A549 (cell line): ENCODE data around the gene RNGTT. TPM values are rescaled to one million over a fixed set of nuclear protein-coding genes. Genes with fewer than 3 reads are reported as not detected.

Experiments used
- ATAC-seq, 2 experiments: fragments of 200-7000 bp in 1 of 2; fragments of >200 bp in 1 of 2; cut with Nextera tagmentation in 1 of 2; cut with Tn5 transposase in 1 of 2; 3 replicates each; pipeline versions ENCODE4 v1.8.0 to v1.9.1; 2018 to 2020; ENCODE audit warnings: mild to moderate bottlenecking in 1 of 2, moderate library complexity in 1 of 2
- CTCF ChIA-PET: fragments of 300-600 bp; sonication (Branson Sonifier 250); formaldehyde crosslinking; extraction: SDS; loops from one replicate; lab custom pipeline; 2021; ENCODE audit warnings: antibody characterized with exemption, inconsistent platforms; lab: Yijun Ruan, JAX
- POLR2A ChIA-PET: fragments of 350-600 bp; formaldehyde crosslinking; extraction: SDS; loops from one replicate; lab custom pipeline; 2021; ENCODE audit warnings: antibody characterized with exemption, inconsistent platforms; lab: Yijun Ruan, JAX
- DNase-seq, 2 experiments: peaks; one replicate each; pipeline versions ENCODE4 v3.0.0 to v3.0.0-alpha.2; 2011 to 2016; ENCODE audit warnings: low read depth in 1 of 2, low spot score in 1 of 2
- FAIRE-seq: peaks from 2 replicates; lab custom pipeline; 2011; peaks lifted over from hg19 to GRCh38; lab: Jason Lieb, UNC
- H3K27ac ChIP-seq, 2 experiments: fragments of >200 bp; sonication (Bioruptor Twin); formaldehyde crosslinking; 3 replicates each; pipeline ENCODE4 v1.5.1; 2016 to 2017
- H3K4me1 ChIP-seq: fragments of >200 bp; sonication (Bioruptor Twin); formaldehyde crosslinking; 3 replicates; pipeline ENCODE4 v1.6.1; 2016
- H3K4me2 ChIP-seq: fragments of >200 bp; sonication (Bioruptor Twin); formaldehyde crosslinking; 3 replicates; pipeline ENCODE4 v1.6.1; 2016
- H3K4me3 ChIP-seq: fragments of >200 bp; sonication (Bioruptor Twin); formaldehyde crosslinking; 3 replicates; pipeline ENCODE4 v1.5.1; 2016
- H3K9me3 ChIP-seq: fragments of >200 bp; sonication (Bioruptor Twin); formaldehyde crosslinking; 3 replicates; pipeline ENCODE4 v1.6.1; 2016
- BHLHE40 ChIP-seq: IDR thresholded peaks from 2 replicates; pipeline ENCODE4 v1.6.1; 2012; ENCODE audit warnings: low read depth, low read length, inconsistent platforms
- CEBPB ChIP-seq, 2 experiments: fragments of >200 bp in 1 of 2; sonication (Bioruptor Twin) in 1 of 2; formaldehyde crosslinking in 1 of 2; IDR thresholded peaks; 2 replicates each; pipeline ENCODE4 v1.6.1; 2012 to 2016
- ESRRA ChIP-seq: fragments of 150-350 bp; IDR thresholded peaks from 2 replicates; pipeline ENCODE4 v1.6.1; 2014; ENCODE audit warnings: mild to moderate bottlenecking, low read length, borderline replicate concordance
- GATA3 ChIP-seq: IDR thresholded peaks from 2 replicates; pipeline ENCODE4 v1.6.1; 2012; ENCODE audit warnings: borderline replicate concordance
- HDAC2 ChIP-seq: fragments of 200-600 bp; sonication (generic); IDR thresholded peaks from 2 replicates; pipeline ENCODE4 v1.6.1; 2016
- HEYL ChIP-seq: fragments of 250-450 bp; sonication (Bioruptor Pico); IDR thresholded peaks from 2 replicates; pipeline ENCODE4 v1.8.0; 2021; ENCODE audit warnings: mild to moderate bottlenecking, moderate library complexity
- HOXB13 ChIP-seq: fragments of 250-450 bp; sonication (Bioruptor Pico); IDR thresholded peaks from 2 replicates; pipeline ENCODE4 v1.5.0; 2020; ENCODE audit warnings: low read depth, mild to moderate bottlenecking, moderate library complexity
- KDM1A ChIP-seq: fragments of 200-600 bp; sonication (generic); IDR thresholded peaks from 2 replicates; pipeline ENCODE4 v1.6.1; 2016; ENCODE audit warnings: low read depth, mild to moderate bottlenecking
- MAFK ChIP-seq: fragments of 450-650 bp; IDR thresholded peaks from 2 replicates; pipeline ENCODE4 v1.6.1; 2014; ENCODE audit not compliant: partially characterized antibody
- MAZ ChIP-seq: fragments of 150-350 bp; IDR thresholded peaks from 2 replicates; pipeline ENCODE4 v1.6.1; 2014; ENCODE audit warnings: antibody characterized with exemption, low read depth, low read length, borderline replicate concordance
- MYC ChIP-seq: IDR thresholded peaks from 2 replicates; pipeline ENCODE4 v1.6.1; 2012; ENCODE audit warnings: mild to moderate bottlenecking, inconsistent platforms, low read length, improper control_type of control experiment, borderline replicate concordance
- NPAS2 ChIP-seq: fragments of 250-450 bp; sonication (Bioruptor Pico); IDR thresholded peaks from 2 replicates; pipeline ENCODE4 v1.8.0; 2022; ENCODE audit warnings: mild to moderate bottlenecking, moderate library complexity, borderline replicate concordance
- NR3C1 ChIP-seq: fragments of >200 bp; sonication (Bioruptor Twin); formaldehyde crosslinking; IDR thresholded peaks from 3 replicates; pipeline ENCODE4 v1.6.1; 2017
- RFX5 ChIP-seq: fragments of 450-650 bp; IDR thresholded peaks from 2 replicates; pipeline ENCODE4 v1.7.1; 2014; ENCODE audit warnings: antibody characterized with exemption, mild to moderate bottlenecking, moderate library complexity
- SREBF2 ChIP-seq: fragments of 450-650 bp; IDR thresholded peaks from 2 replicates; pipeline ENCODE4 v1.6.1; 2014; ENCODE audit warnings: mild to moderate bottlenecking, moderate library complexity
- TFCP2L1 ChIP-seq: fragments of 250-450 bp; sonication (Bioruptor Pico); IDR thresholded peaks from 2 replicates; pipeline ENCODE4 v1.5.0; 2021; ENCODE audit warnings: mild to moderate bottlenecking
- ZFP36 ChIP-seq: fragments of 450-650 bp; IDR thresholded peaks from 2 replicates; pipeline ENCODE4 v1.6.1; 2014; ENCODE audit warnings: borderline replicate concordance; ENCODE audit not compliant: partially characterized antibody
- WGBS: methylation state at CpG from one replicate; pipeline ENCODE4 v1.1.6; 2017; ENCODE audit errors: missing lambda C conversion rate; 5-methylcytosine and 5-hydroxymethylcytosine counted together
- polyA plus RNA-seq, 4 experiments: library from polyadenylated mRNA; depleted of rRNA in 3 of 4; stranded (reverse); fragments of >200 nt; fragmentation: RNase III in 1 of 4; extraction: RNeasy Plus Mini Kit Qiagen cat#74134 plus additional on column Dnase treatment in 1 of 4; gene quantifications; 2 replicates in 3 of 4; 3 replicates in 1 of 4; pipeline ENCODE4 v1.2.3, GENCODE V29; 2011 to 2017
- TF ChIP-seq, protein P1 (sequence below): fragments of >200 bp; sonication (Bioruptor Twin); formaldehyde crosslinking; IDR thresholded peaks from 3 replicates; pipeline ENCODE4 v1.6.1; 2016
- TF ChIP-seq, protein P2 (sequence below): fragments of >200 bp; sonication (Bioruptor Twin); formaldehyde crosslinking; IDR thresholded peaks from 3 replicates; pipeline ENCODE4 v1.5.1; 2016
- TF ChIP-seq, protein P3 (sequence below): fragments of 450-650 bp; IDR thresholded peaks from 2 replicates; pipeline ENCODE4 v1.6.1; 2014; ENCODE audit warnings: antibody characterized with exemption

RNGTT gene
- polyA plus RNA-seq, 2 of the 4 experiments (the other 2 are of a cell fraction) = 11.6 to 15.0 TPM

DNA sequence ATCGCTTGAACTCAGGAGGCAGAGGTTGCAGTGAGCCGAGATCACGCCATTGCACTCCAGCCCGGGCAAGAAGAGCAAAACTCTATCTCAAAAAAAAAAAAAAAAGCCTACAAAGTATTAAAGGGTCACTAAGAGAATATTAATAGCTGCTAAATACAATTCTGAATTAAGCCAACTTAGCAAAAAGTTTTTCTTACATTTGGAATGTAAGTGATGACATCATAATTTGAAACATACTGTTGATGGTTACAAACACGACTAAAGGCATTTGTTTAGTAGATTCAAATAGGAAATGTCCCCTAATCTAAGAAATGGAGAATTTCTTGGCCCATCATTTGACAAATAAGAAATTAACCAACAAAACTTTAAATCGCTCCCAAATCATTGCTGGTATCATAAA is 282.8 kb downstream of the RNGTT start:
- POLR2A ChIA-PET = no interaction called here

DNA sequence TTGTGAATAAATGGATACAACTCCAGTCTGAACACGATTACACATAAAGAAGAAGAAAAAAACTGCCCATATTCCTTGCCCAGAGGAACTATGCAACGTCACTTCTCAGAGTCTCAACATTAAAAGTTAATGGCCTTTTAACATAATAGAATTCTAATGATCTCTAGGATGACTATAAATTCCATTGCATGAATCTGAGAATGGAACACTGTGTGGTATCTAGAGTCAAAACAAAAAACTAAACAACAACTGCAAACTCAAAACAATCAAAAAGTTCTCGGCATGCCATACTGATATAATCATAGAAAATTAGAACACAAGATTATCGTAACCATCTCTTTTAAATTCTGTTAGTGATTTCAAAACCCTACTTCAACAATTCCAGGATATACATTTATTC is 283.6 kb downstream of the RNGTT start:
- Histone ChIP-seq H3K4me3 (no peak overlapping the region), H3K27ac (no peak overlapping the region), H3K4me2 (no peak overlapping the region), H3K4me1 (no peaks in the 10 kb centered on the region), H3K9me3 (no peaks in the 10 kb centered on the region)
- FAIRE-seq (no peak), ATAC-seq (no peak), DNase-seq (no peak)
- TF ChIP-seq TFCP2L1 (CRISPR knock-in tag) (no peak), CEBPB (IDR thresholded peaks at IDR 0.05) (no peak), HEYL (CRISPR knock-in tag) (no peak)
- TF ChIP-seq, protein P1, sequence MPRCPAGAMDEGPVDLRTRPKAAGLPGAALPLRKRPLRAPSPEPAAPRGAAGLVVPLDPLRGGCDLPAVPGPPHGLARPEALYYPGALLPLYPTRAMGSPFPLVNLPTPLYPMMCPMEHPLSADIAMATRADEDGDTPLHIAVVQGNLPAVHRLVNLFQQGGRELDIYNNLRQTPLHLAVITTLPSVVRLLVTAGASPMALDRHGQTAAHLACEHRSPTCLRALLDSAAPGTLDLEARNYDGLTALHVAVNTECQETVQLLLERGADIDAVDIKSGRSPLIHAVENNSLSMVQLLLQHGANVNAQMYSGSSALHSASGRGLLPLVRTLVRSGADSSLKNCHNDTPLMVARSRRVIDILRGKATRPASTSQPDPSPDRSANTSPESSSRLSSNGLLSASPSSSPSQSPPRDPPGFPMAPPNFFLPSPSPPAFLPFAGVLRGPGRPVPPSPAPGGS = no peak
- CTCF ChIA-PET = interaction anchor here (0.6 kb wide), 1 partner anchor 51 kb away, joined by 3 read pairs; no protein-coding TSS in a partner anchor
- WGBS = 89% methylated on average over 4 of the region's 4 CpGs
- POLR2A ChIA-PET = no interaction called here

More for the DNA sequence above, 282.8 kb downstream of the RNGTT start:
- H3K4me3 ChIP-seq = no peak overlapping the region
- no peaks in the 10 kb centered on the region for H3K4me1 ChIP-seq
- CTCF ChIA-PET = interaction anchor here (0.6 kb wide), 1 partner anchor 51 kb away, joined by 3 read pairs; no protein-coding TSS in a partner anchor
- ATAC-seq = no peak
- no peak overlapping the region for H3K4me2 ChIP-seq
- H3K9me3 ChIP-seq = no peaks in the 10 kb centered on the region
- no peak for DNase-seq
- no peak overlapping the region for H3K27ac ChIP-seq
- FAIRE-seq = no peak
- 97% methylated on average over 6 of the region's 6 CpGs for WGBS
- TF ChIP-seq, protein P2, sequence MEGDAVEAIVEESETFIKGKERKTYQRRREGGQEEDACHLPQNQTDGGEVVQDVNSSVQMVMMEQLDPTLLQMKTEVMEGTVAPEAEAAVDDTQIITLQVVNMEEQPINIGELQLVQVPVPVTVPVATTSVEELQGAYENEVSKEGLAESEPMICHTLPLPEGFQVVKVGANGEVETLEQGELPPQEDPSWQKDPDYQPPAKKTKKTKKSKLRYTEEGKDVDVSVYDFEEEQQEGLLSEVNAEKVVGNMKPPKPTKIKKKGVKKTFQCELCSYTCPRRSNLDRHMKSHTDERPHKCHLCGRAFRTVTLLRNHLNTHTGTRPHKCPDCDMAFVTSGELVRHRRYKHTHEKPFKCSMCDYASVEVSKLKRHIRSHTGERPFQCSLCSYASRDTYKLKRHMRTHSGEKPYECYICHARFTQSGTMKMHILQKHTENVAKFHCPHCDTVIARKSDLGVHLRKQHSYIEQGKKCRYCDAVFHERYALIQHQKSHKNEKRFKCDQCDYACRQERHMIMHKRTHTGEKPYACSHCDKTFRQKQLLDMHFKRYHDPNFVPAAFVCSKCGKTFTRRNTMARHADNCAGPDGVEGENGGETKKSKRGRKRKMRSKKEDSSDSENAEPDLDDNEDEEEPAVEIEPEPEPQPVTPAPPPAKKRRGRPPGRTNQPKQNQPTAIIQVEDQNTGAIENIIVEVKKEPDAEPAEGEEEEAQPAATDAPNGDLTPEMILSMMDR = no peak
- TF ChIP-seq NPAS2 (no peak), ZFP36 (no peak), SREBF2 (no peak), NR3C1 (no peak), HEYL (CRISPR knock-in tag) (no peak), MAZ (no peak)

DNA sequence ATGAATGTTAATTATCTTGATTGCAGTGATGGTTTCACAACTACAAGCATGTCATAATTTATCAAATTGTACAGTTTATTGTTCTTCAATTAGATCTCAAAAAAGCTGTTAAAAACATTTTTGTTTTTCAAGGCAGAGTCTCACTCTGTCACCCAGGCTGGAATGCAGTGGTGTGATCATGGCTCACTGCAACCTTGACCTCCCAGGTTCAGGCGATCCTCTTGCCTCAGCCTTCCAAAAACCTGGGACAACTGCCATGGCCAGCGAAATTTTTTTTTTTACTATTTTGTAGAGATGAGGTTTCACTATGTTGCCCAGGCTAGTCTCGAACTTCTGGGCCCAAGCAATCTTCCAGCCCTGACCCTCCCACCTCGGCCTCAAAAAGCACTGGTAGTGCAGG is 286.1 kb downstream of the RNGTT start:
- H3K4me3 ChIP-seq = no peak overlapping the region
- no peaks in the 10 kb centered on the region for H3K4me1 ChIP-seq
- TF ChIP-seq HDAC2 (no peak), BHLHE40 (no peak), MAFK (no peak), KDM1A (no peak), ZFP36 (no peak), GATA3 (no peak), RFX5 (no peak), MYC (no peak), ESRRA (no peak), HOXB13 (no peak), HEYL (CRISPR knock-in tag) (no peak)
- TF ChIP-seq, protein P2 = no peak
- TF ChIP-seq, protein P3, sequence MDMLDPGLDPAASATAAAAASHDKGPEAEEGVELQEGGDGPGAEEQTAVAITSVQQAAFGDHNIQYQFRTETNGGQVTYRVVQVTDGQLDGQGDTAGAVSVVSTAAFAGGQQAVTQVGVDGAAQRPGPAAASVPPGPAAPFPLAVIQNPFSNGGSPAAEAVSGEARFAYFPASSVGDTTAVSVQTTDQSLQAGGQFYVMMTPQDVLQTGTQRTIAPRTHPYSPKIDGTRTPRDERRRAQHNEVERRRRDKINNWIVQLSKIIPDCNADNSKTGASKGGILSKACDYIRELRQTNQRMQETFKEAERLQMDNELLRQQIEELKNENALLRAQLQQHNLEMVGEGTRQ = no peak
- ChIA-PET POLR2A (no interaction called here), CTCF (no interaction called here)
- FAIRE-seq (no peak), ATAC-seq (no peak), DNase-seq (no peak)
- no peak overlapping the region for H3K27ac ChIP-seq
- WGBS = 93% methylated on average over 4 of the region's 4 CpGs
- H3K9me3 ChIP-seq = no peaks in the 10 kb centered on the region
- no peak overlapping the region for H3K4me2 ChIP-seq
